ENCODE measurements around the gene PLEKHJ1. TPM values are rescaled to one million over a fixed set of nuclear protein-coding genes. Genes with fewer than 3 reads are reported as not detected.

The PLEKHJ1 gene
- total and polyA plus RNA-seq, 4 donors: 64.4 to 76.4 (median 67.3) TPM

GRCh38 chr19:2227415-2228156 lies 8.5 kb downstream of the PLEKHJ1 start:
- H3K36me3 ChIP-seq (ENCODE audit: control insufficient read depth in 4 of 4, insufficient read depth in 4 of 4, low read length in 4 of 4): peaks cover 9 to 87% (median 17%) of the 10 kb centered on the region in 4 donors
- DNase-seq (no peak), ATAC-seq (ENCODE audit: insufficient read depth, low FRiP score) (no peak)
- no peaks in the 10 kb centered on the region for H3K27me3 ChIP-seq (ENCODE audit: control insufficient read depth in 3 of 3, insufficient read depth in 3 of 3, low read length in 2 of 3)
- no peak for TF ChIP-seq CTCF (IDR thresholded peaks at IDR 0.05; ENCODE audit: control extremely low read depth, extremely low read depth)
- H3K4me3 ChIP-seq: no peak overlapping the region
- H3K9ac ChIP-seq (ENCODE audit: insufficient read depth in 1 of 2, low read length in 2 of 2): no peak overlapping the region
- no peak overlapping the region for H3K27ac ChIP-seq (ENCODE audit: low read depth in 1 of 2, low read length in 1 of 2)
- no peaks in the 10 kb centered on the region for H3K9me3 ChIP-seq (ENCODE audit: control insufficient read depth in 4 of 4, insufficient read depth in 3 of 4, low read length in 3 of 4)
- WGBS, 2 donors: 89 to 91% methylated on average over 45 to 67 of the region's 67 CpGs
- no peaks in the 10 kb centered on the region for H3K4me1 ChIP-seq (ENCODE audit: control insufficient read depth in 5 of 5, insufficient read depth in 5 of 5, low read length in 5 of 5)

DNA sequence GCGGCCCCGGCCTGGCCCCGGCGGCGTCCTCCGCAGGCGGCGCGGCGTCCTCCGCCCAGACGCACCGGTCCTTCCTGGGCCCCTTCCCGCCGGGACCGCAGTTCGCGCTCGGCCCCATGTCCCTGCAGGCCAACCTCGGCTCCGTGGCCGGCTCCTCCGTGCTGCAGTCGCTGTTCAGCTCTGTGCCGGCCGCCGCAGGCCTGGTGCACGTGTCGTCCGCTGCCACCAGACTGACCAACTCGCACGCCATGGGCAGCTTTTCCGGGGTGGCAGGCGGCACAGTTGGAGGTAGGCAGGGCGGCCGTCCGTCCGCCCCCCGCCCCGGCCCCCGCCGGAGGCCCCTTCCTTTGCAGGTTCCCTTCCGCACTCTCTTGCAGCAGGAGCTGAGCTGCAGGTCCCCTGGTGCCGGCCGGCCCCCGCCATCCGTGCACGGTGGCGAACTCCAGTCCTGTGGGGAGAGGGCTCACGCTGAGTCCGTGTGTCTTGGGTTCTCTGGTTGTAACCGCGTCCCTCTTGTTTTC lies 9.2 kb downstream of the PLEKHJ1 start:
- Histone ChIP-seq H3K9me3 (ENCODE audit: control insufficient read depth in 4 of 4, insufficient read depth in 3 of 4, low read length in 3 of 4) (no peaks in the 10 kb centered on the region), H3K36me3 (ENCODE audit: control insufficient read depth in 4 of 4, insufficient read depth in 4 of 4, low read length in 4 of 4) (peaks cover 9 to 86% (median 17%) of the 10 kb centered on the region in 4 donors), H3K27me3 (ENCODE audit: control insufficient read depth in 3 of 3, insufficient read depth in 3 of 3, low read length in 2 of 3) (no peaks in the 10 kb centered on the region), H3K4me3 (no peak overlapping the region), H3K4me1 (ENCODE audit: control insufficient read depth in 5 of 5, insufficient read depth in 5 of 5, low read length in 5 of 5) (no peaks in the 10 kb centered on the region), H3K9ac (ENCODE audit: insufficient read depth in 1 of 2, low read length in 2 of 2) (no peak overlapping the region), H3K27ac (ENCODE audit: low read depth in 1 of 2, low read length in 1 of 2) (no peak overlapping the region)
- TF ChIP-seq CTCF (IDR thresholded peaks at IDR 0.05; ENCODE audit: control extremely low read depth, extremely low read depth): no peak
- ATAC-seq (ENCODE audit: insufficient read depth, low FRiP score): no peak
- 96 to 97% methylated on average over 53 of the region's 53 CpGs for WGBS, 2 donors
- no peak for DNase-seq

DNA sequence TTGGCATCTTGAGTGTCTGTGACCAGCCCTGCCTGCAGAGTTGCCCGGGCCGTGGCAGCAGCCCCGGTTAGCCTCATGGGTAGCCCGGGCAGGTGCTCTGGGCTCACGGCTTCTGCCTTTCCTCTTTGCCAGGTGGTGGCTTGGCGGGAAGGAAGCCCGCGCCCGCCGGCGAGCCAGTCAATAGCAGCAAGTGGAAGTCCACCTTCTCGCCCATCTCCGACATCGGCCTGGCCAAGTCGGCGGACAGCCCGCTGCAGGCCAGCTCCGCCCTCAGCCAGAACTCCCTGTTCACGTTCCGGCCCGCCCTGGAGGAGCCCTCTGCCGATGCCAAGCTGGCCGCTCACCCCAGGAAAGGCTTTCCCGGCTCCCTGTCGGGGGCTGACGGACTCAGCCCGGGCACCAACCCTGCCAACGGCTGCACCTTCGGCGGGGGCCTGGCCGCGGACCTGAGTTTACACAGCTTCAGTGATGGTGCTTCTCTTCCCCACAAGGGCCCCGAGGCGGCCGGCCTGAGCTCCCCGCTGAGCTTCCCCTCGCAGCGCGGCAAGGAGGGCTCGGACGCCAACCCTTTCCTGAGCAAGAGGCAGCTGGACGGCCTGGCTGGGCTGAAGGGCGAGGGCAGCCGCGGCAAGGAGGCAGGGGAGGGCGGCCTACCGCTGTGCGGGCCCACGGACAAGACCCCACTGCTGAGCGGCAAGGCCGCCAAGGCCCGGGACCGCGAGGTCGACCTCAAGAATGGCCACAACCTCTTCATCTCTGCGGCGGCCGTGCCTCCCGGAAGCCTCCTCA lies 9.9 kb downstream of the PLEKHJ1 start:
- no peak for TF ChIP-seq CTCF (IDR thresholded peaks at IDR 0.05; ENCODE audit: control extremely low read depth, extremely low read depth)
- Histone ChIP-seq H3K4me1 (ENCODE audit: control insufficient read depth in 5 of 5, insufficient read depth in 5 of 5, low read length in 5 of 5) (peaks cover 0 to under 1% (median 0%) of the 10 kb centered on the region in 5 donors), H3K27me3 (ENCODE audit: control insufficient read depth in 3 of 3, insufficient read depth in 3 of 3, low read length in 2 of 3) (no peaks in the 10 kb centered on the region), H3K9ac (ENCODE audit: insufficient read depth in 1 of 2, low read length in 2 of 2) (no peak overlapping the region), H3K27ac (ENCODE audit: low read depth in 1 of 2, low read length in 1 of 2) (no peak overlapping the region), H3K4me3 (no peak overlapping the region), H3K9me3 (ENCODE audit: control insufficient read depth in 4 of 4, insufficient read depth in 3 of 4, low read length in 3 of 4) (no peaks in the 10 kb centered on the region), H3K36me3 (ENCODE audit: control insufficient read depth in 4 of 4, insufficient read depth in 4 of 4, low read length in 4 of 4) (peaks cover 9 to 88% (median 17%) of the 10 kb centered on the region in 4 donors)
- DNase-seq (no peak), ATAC-seq (ENCODE audit: insufficient read depth, low FRiP score) (no peak)
- WGBS, 2 donors: 95 to 96% methylated on average over 52 to 59 of the region's 59 CpGs
